Body of pancreas (tissue), 4 donors: ENCODE data around the gene SLC12A2.

Source experiments
- POLR2A ChIP-seq, 3 donors: fragments of 450-650 bp; IDR thresholded peaks; one replicate each; pipeline ENCODE4 v1.6.1; 2016; ENCODE audit warnings: antibody characterized with exemption in 3 of 3, mild to moderate bottlenecking in 2 of 3
- TF ChIP-seq, protein P1 (sequence below), 7 experiments: fragments of 450-650 bp in 4 of 7; fragments of 200-600 bp in 3 of 7; sonication (generic) in 3 of 7; IDR thresholded peaks; one replicate each; pipeline ENCODE4 v1.5.1; 2016 to 2019; ENCODE audit warnings: antibody characterized with exemption in 7 of 7

DNA sequence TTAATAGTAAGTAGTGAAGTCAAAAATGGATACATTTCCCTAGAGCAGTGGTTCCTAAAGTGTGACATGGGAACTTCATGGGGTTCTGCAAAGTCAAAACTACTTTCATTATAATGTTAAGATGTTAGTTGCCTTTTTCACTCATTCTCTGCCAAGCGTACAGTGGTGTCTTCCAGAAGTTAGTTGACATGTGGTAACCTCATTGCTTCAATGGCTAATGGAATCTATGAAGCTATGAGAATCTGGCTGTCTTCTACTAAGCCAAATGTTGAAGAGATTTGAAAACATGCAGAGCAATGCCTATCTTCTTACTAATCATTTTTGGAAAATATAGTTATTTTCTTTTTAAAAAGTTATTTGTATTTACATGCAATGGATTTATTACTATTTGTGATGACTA is 111.8 kb downstream of the SLC12A2 start:
- TF ChIP-seq, protein P1, sequence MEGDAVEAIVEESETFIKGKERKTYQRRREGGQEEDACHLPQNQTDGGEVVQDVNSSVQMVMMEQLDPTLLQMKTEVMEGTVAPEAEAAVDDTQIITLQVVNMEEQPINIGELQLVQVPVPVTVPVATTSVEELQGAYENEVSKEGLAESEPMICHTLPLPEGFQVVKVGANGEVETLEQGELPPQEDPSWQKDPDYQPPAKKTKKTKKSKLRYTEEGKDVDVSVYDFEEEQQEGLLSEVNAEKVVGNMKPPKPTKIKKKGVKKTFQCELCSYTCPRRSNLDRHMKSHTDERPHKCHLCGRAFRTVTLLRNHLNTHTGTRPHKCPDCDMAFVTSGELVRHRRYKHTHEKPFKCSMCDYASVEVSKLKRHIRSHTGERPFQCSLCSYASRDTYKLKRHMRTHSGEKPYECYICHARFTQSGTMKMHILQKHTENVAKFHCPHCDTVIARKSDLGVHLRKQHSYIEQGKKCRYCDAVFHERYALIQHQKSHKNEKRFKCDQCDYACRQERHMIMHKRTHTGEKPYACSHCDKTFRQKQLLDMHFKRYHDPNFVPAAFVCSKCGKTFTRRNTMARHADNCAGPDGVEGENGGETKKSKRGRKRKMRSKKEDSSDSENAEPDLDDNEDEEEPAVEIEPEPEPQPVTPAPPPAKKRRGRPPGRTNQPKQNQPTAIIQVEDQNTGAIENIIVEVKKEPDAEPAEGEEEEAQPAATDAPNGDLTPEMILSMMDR (IDR thresholded peaks at IDR 0.05): no peak
- TF ChIP-seq POLR2A (IDR thresholded peaks at IDR 0.05): no peak
